ENCODE data around the gene FUT7.

The FUT7 gene

GRCh38 chr9:137031904-137032640 lies at the start of gene FUT7:
Gene FUT7, minus strand, starts transcription at chr9:137032088. Its CDS starts 97 bp downstream, at chr9:137031991.
- no peaks in the 10 kb centered on the region for H3K36me3 ChIP-seq (ENCODE audit: control insufficient read depth in 2 of 2, insufficient read depth in 2 of 2, low read length in 2 of 2)
- no peak within 1 kb of the TSS for H3K27ac ChIP-seq (ENCODE audit: low read length)
- H3K27me3 ChIP-seq (ENCODE audit: control insufficient read depth in 1 of 2, insufficient read depth in 2 of 2, low read length in 2 of 2) = peaks cover 0 to 7% of the 10 kb centered on the region in 2 donors
- no peaks in the 10 kb centered on the region for H3K9me3 ChIP-seq (ENCODE audit: control insufficient read depth in 2 of 2, low read length in 2 of 2)
- peaks cover 27% of the 10 kb centered on the region for H3K4me1 ChIP-seq (ENCODE audit: control insufficient read depth, insufficient read depth, low read length)
- no peak within 1 kb of the TSS for H3K9ac ChIP-seq (ENCODE audit: low read length in 2 of 2)
- no peak within 1 kb of the TSS for H3K4me3 ChIP-seq (ENCODE audit: low read length in 2 of 2)

DNA sequence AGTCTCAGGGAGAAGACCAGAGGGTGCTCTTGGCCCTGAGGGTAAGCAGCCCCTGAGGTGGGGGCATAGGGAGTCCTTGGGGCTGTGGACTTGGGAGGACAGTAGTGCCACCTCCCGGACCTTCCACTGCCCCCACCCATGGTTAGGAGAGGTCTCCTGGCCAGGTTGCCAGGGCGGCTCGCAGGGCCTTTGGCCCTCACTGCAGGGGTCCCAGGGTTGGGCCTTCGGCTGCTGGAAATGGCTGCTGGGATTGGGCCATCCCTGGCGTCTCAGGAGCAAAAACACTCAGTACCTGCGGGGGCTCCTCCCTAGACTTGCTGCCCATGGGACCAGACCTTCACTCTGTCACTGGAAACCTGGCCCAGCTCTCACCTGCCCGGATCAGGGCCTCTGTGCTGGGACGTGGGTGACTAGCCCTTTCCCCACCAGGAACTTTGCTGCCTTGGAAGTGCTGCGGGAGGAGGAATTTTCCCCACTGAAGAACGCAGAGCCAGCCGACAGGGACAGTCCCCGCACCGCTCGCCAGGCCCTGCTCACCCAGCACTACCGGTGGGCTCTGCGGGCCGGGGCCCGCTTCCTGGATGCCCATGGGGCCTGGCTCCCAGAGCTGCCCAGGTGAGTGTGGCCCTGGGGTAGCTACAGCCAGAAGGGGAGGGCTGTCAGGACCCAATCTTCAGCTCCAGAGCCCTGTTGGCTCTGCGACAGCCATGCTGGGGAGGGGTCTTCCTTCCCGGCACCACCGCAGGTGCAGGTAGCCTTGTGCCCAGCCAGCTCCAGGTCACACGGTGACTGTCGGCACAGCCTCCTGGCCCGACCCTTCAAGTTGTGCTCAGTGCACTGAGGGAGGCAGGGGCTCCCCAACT lies 48.6 kb upstream of the FUT7 start:
- Histone ChIP-seq H3K36me3 (ENCODE audit: control insufficient read depth in 2 of 2, insufficient read depth in 2 of 2, low read length in 2 of 2) (peaks cover 0 to 6% of the 10 kb centered on the region in 2 donors), H3K27ac (ENCODE audit: low read length) (no peak overlapping the region), H3K27me3 (ENCODE audit: control insufficient read depth in 1 of 2, insufficient read depth in 2 of 2, low read length in 2 of 2) (peaks cover 14 to 39% of the 10 kb centered on the region in 2 donors), H3K9me3 (ENCODE audit: control insufficient read depth in 2 of 2, low read length in 2 of 2) (no peaks in the 10 kb centered on the region), H3K4me1 (ENCODE audit: control insufficient read depth, insufficient read depth, low read length) (peaks cover 24% of the 10 kb centered on the region), H3K4me3 (ENCODE audit: low read length in 2 of 2) (no peak overlapping the region), H3K9ac (ENCODE audit: low read length in 2 of 2) (no peak overlapping the region)

GRCh38 chr9:137079401-137079787 lies 47.5 kb upstream of the FUT7 start:
- no peak overlapping the region for H3K27ac ChIP-seq (ENCODE audit: low read length)
- no peaks in the 10 kb centered on the region for H3K9me3 ChIP-seq (ENCODE audit: control insufficient read depth in 2 of 2, low read length in 2 of 2)
- no peak overlapping the region for H3K9ac ChIP-seq (ENCODE audit: low read length in 2 of 2)
- H3K4me1 ChIP-seq (ENCODE audit: control insufficient read depth, insufficient read depth, low read length) = peaks cover 24% of the 10 kb centered on the region
- H3K4me3 ChIP-seq (ENCODE audit: low read length in 2 of 2) = no peak overlapping the region
- peaks cover 0 to 6% of the 10 kb centered on the region in 2 donors for H3K36me3 ChIP-seq (ENCODE audit: control insufficient read depth in 2 of 2, insufficient read depth in 2 of 2, low read length in 2 of 2)
- H3K27me3 ChIP-seq (ENCODE audit: control insufficient read depth in 1 of 2, insufficient read depth in 2 of 2, low read length in 2 of 2) = peaks cover 14 to 39% of the 10 kb centered on the region in 2 donors

DNA sequence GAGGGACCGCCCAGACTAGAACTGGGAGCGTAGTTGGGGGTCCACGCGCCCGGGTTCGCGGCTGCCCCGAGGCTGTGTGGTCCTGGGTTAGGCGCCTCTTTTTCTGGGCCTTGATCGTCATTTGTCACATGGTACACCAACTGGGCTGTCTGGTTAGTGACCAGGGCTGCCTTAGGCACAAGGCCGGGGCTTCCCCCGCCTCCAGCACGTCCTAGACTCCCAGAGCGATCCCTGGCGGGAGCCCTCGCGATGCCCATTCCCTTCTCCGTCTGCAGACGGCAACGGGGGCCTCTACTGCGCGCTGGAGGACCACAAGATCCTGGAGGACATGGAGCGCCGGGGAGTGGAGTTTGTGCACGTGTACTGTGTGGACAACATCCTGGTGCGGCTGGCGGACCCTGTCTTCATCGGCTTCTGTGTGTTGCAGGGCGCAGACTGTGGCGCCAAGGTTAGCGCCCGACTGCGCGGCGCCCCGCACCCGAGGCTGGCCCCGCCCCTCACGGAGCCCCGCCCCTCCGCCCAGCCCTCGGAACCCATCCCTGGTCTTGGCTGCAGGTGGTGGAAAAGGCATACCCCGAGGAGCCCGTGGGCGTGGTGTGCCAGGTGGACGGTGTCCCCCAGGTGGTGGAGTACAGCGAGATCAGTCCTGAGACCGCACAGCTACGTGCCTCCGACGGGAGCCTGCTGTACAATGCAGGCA lies 47.0 kb upstream of the FUT7 start:
- Histone ChIP-seq H3K9me3 (ENCODE audit: control insufficient read depth in 2 of 2, low read length in 2 of 2) (no peaks in the 10 kb centered on the region), H3K27me3 (ENCODE audit: control insufficient read depth in 1 of 2, insufficient read depth in 2 of 2, low read length in 2 of 2) (peaks cover 14 to 39% of the 10 kb centered on the region in 2 donors), H3K27ac (ENCODE audit: low read length) (no peak overlapping the region), H3K9ac (ENCODE audit: low read length in 2 of 2) (no peak overlapping the region), H3K4me1 (ENCODE audit: control insufficient read depth, insufficient read depth, low read length) (peaks cover 23% of the 10 kb centered on the region), H3K36me3 (ENCODE audit: control insufficient read depth in 2 of 2, insufficient read depth in 2 of 2, low read length in 2 of 2) (peaks cover 0 to 6% of the 10 kb centered on the region in 2 donors), H3K4me3 (ENCODE audit: low read length in 2 of 2) (peak overlapping the region in 1 of 2 donors; percentile 70)

DNA sequence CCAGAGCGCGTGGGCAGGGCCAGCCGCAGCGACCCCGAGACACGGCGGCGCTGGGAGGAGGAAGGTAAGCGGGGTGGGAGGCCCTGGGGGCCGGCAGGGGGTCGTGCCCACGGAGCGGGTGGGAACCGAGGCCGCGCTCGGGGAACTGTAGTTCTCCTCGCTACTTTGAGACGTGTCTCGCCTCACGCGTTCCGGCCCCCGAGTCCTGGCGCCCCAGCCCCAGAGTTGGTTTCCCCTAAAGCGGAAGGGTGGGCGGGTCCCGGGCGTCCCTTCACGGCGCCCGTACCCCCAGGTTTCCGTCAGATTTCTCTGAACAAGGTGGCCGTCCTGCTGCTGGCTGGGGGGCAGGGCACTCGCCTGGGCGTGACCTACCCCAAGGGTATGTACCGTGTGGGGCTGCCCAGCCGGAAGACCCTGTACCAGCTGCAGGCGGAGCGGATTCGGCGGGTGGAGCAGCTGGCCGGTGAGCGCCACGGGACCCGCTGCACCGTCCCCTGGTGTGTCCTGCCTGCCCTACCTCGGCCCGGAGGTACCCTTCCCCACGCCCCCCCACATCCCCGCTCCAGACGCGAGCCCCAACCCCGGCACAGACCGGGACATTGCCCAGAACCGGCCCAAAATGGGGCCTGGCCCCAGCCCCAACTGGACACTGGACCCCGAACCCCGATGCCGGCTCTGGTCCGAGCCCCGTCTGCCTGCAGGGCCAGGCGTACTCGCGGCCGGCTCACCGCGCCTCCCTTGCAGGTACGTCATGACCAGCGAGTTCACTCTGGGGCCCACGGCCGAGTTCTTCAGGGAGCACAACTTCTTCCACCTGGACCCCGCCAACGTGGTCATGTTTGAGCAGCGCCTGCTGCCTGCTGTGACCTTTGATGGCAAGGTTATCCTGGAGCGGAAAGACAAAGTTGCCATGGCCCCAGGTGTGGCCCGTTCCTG lies 46.1 kb upstream of the FUT7 start:
- Histone ChIP-seq H3K27ac (ENCODE audit: low read length) (no peak overlapping the region), H3K4me3 (ENCODE audit: low read length in 2 of 2) (peak overlapping the region; percentile 35 to 70), H3K4me1 (ENCODE audit: control insufficient read depth, insufficient read depth, low read length) (peaks cover 19% of the 10 kb centered on the region)

DNA sequence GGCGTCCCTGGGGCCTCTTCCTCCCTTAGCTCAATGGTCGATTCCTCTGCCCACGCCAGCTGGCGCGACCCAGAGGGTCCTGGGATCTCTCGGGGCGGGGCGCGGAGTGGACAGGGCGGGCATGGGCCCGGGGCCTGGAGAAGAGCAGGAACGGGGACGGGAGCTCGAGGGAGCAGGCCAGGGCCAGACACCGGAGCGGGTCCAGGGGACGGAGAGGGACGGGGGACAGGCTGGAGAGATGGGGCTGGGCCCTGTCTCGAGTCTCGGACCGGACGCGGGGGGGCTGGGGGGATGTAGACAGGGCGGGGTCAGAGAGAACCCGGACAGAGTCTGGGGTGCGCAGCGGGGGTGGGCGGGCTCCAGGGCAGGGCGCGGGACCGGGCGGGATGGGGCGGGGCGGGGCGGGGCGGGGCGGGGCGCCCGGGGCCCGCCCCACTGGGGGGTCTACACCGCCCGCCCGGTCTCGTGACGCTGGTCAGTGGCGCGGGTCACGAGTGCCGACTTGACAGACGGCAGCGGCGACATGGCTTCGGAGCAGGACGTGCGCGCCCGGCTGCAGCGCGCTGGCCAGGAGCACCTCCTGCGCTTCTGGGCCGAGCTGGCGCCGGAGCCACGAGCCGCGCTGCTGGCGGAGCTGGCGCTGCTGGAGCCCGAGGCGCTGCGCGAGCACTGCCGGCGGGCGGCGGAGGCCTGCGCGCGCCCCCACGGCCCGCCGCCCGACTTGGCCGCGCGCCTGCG lies 45.3 kb upstream of the FUT7 start, which contains the start of gene UAP1L1:
UAP1L1 (plus strand) TSS at position 508 of the 738 bp plus-strand sequence; CDS start at position 524, 16 bp downstream.
- H3K27me3 ChIP-seq (ENCODE audit: control insufficient read depth in 1 of 2, insufficient read depth in 2 of 2, low read length in 2 of 2) = peaks cover 14 to 38% of the 10 kb centered on the region in 2 donors
- H3K9ac ChIP-seq (ENCODE audit: low read length in 2 of 2) = peak within 1 kb of the TSS in 1 of 2 donors; percentile 38
- H3K4me1 ChIP-seq (ENCODE audit: control insufficient read depth, insufficient read depth, low read length) = peaks cover 19% of the 10 kb centered on the region
- no peaks in the 10 kb centered on the region for H3K9me3 ChIP-seq (ENCODE audit: control insufficient read depth in 2 of 2, low read length in 2 of 2)
- peak within 1 kb of the TSS; percentile 35 to 70 for H3K4me3 ChIP-seq (ENCODE audit: low read length in 2 of 2)
- H3K36me3 ChIP-seq (ENCODE audit: control insufficient read depth in 2 of 2, insufficient read depth in 2 of 2, low read length in 2 of 2) = peaks cover 0 to 6% of the 10 kb centered on the region in 2 donors
- H3K27ac ChIP-seq (ENCODE audit: low read length) = no peak within 1 kb of the TSS

More for the DNA sequence above, 46.1 kb upstream of the FUT7 start:
- Histone ChIP-seq H3K27me3 (ENCODE audit: control insufficient read depth in 1 of 2, insufficient read depth in 2 of 2, low read length in 2 of 2) (peaks cover 14 to 39% of the 10 kb centered on the region in 2 donors), H3K9ac (ENCODE audit: low read length in 2 of 2) (peak overlapping the region in 1 of 2 donors; percentile 15), H3K36me3 (ENCODE audit: control insufficient read depth in 2 of 2, insufficient read depth in 2 of 2, low read length in 2 of 2) (peaks cover 0 to 6% of the 10 kb centered on the region in 2 donors), H3K9me3 (ENCODE audit: control insufficient read depth in 2 of 2, low read length in 2 of 2) (no peaks in the 10 kb centered on the region)

DNA sequence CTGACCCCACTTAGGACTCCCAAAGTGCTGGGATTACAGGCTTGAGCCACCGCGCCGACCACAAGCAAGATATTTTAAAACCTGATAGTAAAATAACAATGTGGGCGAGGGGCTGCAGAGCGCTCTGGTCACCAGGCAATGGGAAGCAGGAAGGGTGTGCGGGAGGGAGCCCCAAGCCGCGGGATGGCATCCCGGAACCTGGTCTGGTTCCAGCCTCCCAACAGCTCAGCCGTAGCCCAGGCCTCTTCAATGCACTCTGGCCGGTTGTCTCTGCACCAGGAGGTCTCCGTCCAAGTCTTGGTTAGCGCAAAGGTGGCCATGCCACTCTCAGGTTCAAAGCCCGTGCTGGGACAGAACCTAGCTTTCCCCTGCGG lies 44.7 kb upstream of the FUT7 start:
- Histone ChIP-seq H3K36me3 (ENCODE audit: control insufficient read depth in 2 of 2, insufficient read depth in 2 of 2, low read length in 2 of 2) (peaks cover 0 to 3% of the 10 kb centered on the region in 2 donors), H3K27ac (ENCODE audit: low read length) (no peak overlapping the region), H3K4me1 (ENCODE audit: control insufficient read depth, insufficient read depth, low read length) (peaks cover 19% of the 10 kb centered on the region), H3K27me3 (ENCODE audit: control insufficient read depth in 1 of 2, insufficient read depth in 2 of 2, low read length in 2 of 2) (peaks cover 14 to 35% of the 10 kb centered on the region in 2 donors), H3K4me3 (ENCODE audit: low read length in 2 of 2) (peak overlapping the region; percentile 31 to 54), H3K9me3 (ENCODE audit: control insufficient read depth in 2 of 2, low read length in 2 of 2) (no peaks in the 10 kb centered on the region), H3K9ac (ENCODE audit: low read length in 2 of 2) (peak overlapping the region in 1 of 2 donors; percentile 38)

DNA sequence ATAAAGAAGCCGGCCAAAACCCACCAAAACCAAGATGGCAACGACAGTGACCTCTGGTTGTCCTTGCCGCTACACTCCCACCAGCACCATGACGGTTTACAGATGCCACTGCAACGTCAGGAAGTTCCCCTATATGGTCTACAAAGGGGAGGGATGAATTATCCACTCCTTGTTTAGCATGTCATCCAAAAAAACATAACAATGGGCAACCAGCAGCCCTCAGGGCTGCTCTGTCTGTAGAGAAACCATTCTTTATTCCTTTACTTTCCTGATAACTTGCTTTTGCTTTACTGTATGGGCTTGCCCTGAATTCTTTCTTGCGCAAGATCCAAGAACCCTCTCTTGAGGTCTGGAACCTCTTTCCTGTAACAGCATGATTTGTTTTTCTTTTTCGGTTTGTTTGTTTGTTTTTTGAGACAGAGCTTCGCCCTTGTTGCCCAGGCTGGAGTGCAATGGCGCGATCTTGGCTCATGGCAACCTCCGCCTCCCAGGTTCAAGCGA lies 43.4 kb upstream of the FUT7 start:
- H3K27ac ChIP-seq (ENCODE audit: low read length) = no peak overlapping the region
- peaks cover 0 to 2% of the 10 kb centered on the region in 2 donors for H3K36me3 ChIP-seq (ENCODE audit: control insufficient read depth in 2 of 2, insufficient read depth in 2 of 2, low read length in 2 of 2)
- H3K27me3 ChIP-seq (ENCODE audit: control insufficient read depth in 1 of 2, insufficient read depth in 2 of 2, low read length in 2 of 2) = peaks cover 12 to 30% of the 10 kb centered on the region in 2 donors
- H3K4me3 ChIP-seq (ENCODE audit: low read length in 2 of 2) = no peak overlapping the region
- peaks cover 27% of the 10 kb centered on the region for H3K4me1 ChIP-seq (ENCODE audit: control insufficient read depth, insufficient read depth, low read length)
- no peaks in the 10 kb centered on the region for H3K9me3 ChIP-seq (ENCODE audit: control insufficient read depth in 2 of 2, low read length in 2 of 2)
- H3K9ac ChIP-seq (ENCODE audit: low read length in 2 of 2) = no peak overlapping the region

GRCh38 chr9:137074657-137075274 lies 42.9 kb upstream of the FUT7 start:
- Histone ChIP-seq H3K36me3 (ENCODE audit: control insufficient read depth in 2 of 2, insufficient read depth in 2 of 2, low read length in 2 of 2) (peaks cover 0 to 2% of the 10 kb centered on the region in 2 donors), H3K4me1 (ENCODE audit: control insufficient read depth, insufficient read depth, low read length) (peaks cover 30% of the 10 kb centered on the region), H3K27me3 (ENCODE audit: control insufficient read depth in 1 of 2, insufficient read depth in 2 of 2, low read length in 2 of 2) (peaks cover 9 to 26% of the 10 kb centered on the region in 2 donors), H3K9me3 (ENCODE audit: control insufficient read depth in 2 of 2, low read length in 2 of 2) (no peaks in the 10 kb centered on the region), H3K27ac (ENCODE audit: low read length) (no peak overlapping the region), H3K4me3 (ENCODE audit: low read length in 2 of 2) (no peak overlapping the region), H3K9ac (ENCODE audit: low read length in 2 of 2) (no peak overlapping the region)
